Smooth muscle cell (in vitro differentiated cells): ENCODE measurements around the gene FIGLA. TPM values are rescaled to one million over a fixed set of nuclear protein-coding genes. Genes with fewer than 3 reads are reported as not detected.

Source experiments
- DNase-seq: peaks from one replicate; lab custom pipeline; 2025; ENCODE audit not compliant: unreplicated experiment; lab: John Stamatoyannopoulos, UW
- H2AFZ ChIP-seq: fragments of 200-600 bp; sonication (generic); 2 replicates; pipeline ENCODE4 v1.6.0; 2016; ENCODE audit warnings: antibody characterized with exemption, low read depth, mild to moderate bottlenecking
- H3F3A ChIP-seq: fragments of 200-600 bp; sonication (generic); 2 replicates; pipeline ENCODE4 v1.6.0; 2017; ENCODE audit warnings: antibody characterized with exemption, low read depth
- H3K27ac ChIP-seq: fragments of 200-600 bp; sonication (generic); 2 replicates; pipeline ENCODE4 v1.5.1; 2016; ENCODE audit warnings: low read depth, mild to moderate bottlenecking
- H3K27me3 ChIP-seq: fragments of 200-600 bp; sonication (generic); 2 replicates; pipeline ENCODE4 v1.6.1; 2016; ENCODE audit warnings: low read depth, mild to moderate bottlenecking
- H3K36me3 ChIP-seq: fragments of 200-600 bp; sonication (generic); 2 replicates; pipeline ENCODE4 v1.5.1; 2016; ENCODE audit warnings: low read depth
- H3K4me1 ChIP-seq: fragments of 200-600 bp; sonication (generic); 2 replicates; pipeline ENCODE4 v1.5.1; 2016; ENCODE audit warnings: low read depth
- H3K4me2 ChIP-seq: fragments of 200-600 bp; sonication (generic); 2 replicates; pipeline ENCODE4 v1.6.0; 2016; ENCODE audit warnings: mild to moderate bottlenecking
- H3K4me3 ChIP-seq: fragments of 200-600 bp; sonication (generic); 2 replicates; pipeline ENCODE4 v1.5.1; 2016; ENCODE audit warnings: mild to moderate bottlenecking
- H3K79me2 ChIP-seq: fragments of 200-600 bp; sonication (generic); 2 replicates; pipeline ENCODE4 v1.6.0; 2016; ENCODE audit warnings: low read depth, mild to moderate bottlenecking
- H3K9ac ChIP-seq: fragments of 200-600 bp; sonication (generic); 2 replicates; pipeline ENCODE4 v1.6.0; 2016; ENCODE audit warnings: low read depth
- H3K9me3 ChIP-seq: fragments of 200-600 bp; sonication (generic); replicated peaks from 2 replicates; pipeline ENCODE4 v1.5.1; 2016; ENCODE audit warnings: low read depth
- H4K20me1 ChIP-seq: fragments of 200-600 bp; sonication (generic); 2 replicates; pipeline ENCODE4 v1.6.0; 2016; ENCODE audit warnings: low read depth
- WGBS: methylation state at CpG from one replicate; pipeline ENCODE4 v1.1.7; 2016; ENCODE audit warnings: low lambda C conversion rate; 5-methylcytosine and 5-hydroxymethylcytosine counted together
- polyA plus RNA-seq: library from polyadenylated mRNA; unstranded; fragments of >200 nt; fragmentation: Nextera tagmentation; extraction: Ambion mirVana; gene quantifications from 2 replicates; pipeline ENCODE4 v1.2.1, GENCODE V29; 2016
- total RNA-seq: library from RNA; depleted of rRNA; stranded (reverse); fragments of >200 nt; gene quantifications from 2 replicates; pipeline ENCODE4 v1.2.3, GENCODE V29; 2014
- TF ChIP-seq, protein P1 (sequence below): fragments of 200-600 bp; sonication (generic); IDR thresholded peaks from 2 replicates; pipeline ENCODE4 v1.5.1; 2017; ENCODE audit warnings: borderline replicate concordance, mild to moderate bottlenecking, antibody characterized with exemption; ENCODE audit not compliant: insufficient read depth, poor library complexity, severe bottlenecking

Gene FIGLA
- total and polyA plus RNA-seq, 2 experiments from 2014 or later: not detected

DNA sequence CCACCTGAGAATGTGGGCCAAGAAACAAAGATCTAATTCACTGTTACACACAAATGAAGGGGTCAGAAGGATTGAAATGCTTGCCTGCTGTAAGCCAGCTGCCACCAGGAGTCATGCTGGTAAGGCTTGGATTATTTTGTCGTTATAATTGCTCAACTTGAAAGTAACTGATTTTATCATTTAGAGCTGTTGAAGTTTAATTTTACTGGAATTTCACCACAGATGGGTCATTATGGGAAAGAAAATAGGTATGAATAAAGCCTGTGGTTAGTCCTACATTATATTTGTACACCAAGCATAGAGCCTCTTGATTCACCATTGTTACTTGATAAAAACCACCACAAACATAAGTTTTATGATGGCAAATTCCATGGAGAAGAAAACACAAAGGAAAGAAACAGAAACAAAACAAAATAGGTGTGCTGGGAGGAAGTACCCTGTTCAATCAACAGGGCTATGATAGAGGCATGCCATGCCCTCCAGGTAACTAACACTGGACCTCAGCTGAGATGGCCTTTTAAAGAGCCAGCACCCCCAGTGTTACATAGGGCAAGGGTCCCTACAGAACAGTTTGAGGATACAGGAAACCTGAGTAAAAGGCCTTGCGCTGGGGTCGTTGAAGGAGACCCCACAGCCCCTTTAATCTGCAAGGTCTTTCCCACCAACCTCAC lies 27.0 kb upstream of the FIGLA start:
- Histone ChIP-seq H3K4me2 (no peak overlapping the region), H4K20me1 (no peaks in the 10 kb centered on the region), H3K4me1 (no peaks in the 10 kb centered on the region), H2AFZ (no peak overlapping the region), H3K4me3 (no peak overlapping the region), H3K9me3 (no peaks in the 10 kb centered on the region), H3K27ac (no peak overlapping the region), H3K9ac (no peak overlapping the region), H3K36me3 (no peaks in the 10 kb centered on the region), H3F3A (no peaks in the 10 kb centered on the region), H3K79me2 (no peaks in the 10 kb centered on the region), H3K27me3 (peaks cover 59% of the 10 kb centered on the region)
- 80% methylated on average over 3 of the region's 3 CpGs for WGBS
- DNase-seq: no peak
- TF ChIP-seq, protein P1, sequence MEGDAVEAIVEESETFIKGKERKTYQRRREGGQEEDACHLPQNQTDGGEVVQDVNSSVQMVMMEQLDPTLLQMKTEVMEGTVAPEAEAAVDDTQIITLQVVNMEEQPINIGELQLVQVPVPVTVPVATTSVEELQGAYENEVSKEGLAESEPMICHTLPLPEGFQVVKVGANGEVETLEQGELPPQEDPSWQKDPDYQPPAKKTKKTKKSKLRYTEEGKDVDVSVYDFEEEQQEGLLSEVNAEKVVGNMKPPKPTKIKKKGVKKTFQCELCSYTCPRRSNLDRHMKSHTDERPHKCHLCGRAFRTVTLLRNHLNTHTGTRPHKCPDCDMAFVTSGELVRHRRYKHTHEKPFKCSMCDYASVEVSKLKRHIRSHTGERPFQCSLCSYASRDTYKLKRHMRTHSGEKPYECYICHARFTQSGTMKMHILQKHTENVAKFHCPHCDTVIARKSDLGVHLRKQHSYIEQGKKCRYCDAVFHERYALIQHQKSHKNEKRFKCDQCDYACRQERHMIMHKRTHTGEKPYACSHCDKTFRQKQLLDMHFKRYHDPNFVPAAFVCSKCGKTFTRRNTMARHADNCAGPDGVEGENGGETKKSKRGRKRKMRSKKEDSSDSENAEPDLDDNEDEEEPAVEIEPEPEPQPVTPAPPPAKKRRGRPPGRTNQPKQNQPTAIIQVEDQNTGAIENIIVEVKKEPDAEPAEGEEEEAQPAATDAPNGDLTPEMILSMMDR: no peak

DNA sequence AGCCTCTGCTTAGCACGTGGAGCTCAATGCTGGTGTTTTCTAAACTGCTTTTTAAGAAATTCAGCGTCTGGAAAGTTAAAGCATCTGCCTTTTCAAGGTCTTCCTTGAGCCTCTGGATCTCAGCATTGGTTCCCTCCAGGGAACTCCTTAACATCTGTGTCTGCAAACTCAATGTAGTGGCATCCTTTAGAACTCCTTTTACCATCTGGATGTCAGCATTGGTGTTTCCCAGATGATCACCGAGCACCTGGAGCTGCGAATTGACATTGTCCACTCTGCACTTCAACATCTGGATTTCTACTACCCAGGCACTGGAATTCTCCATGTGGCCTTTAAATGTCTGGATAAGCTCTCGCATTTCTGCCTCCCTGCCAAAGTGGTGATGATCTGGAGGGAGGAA lies 26.3 kb upstream of the FIGLA start:
- TF ChIP-seq, protein P1: no peak
- DNase-seq: no peak
- H4K20me1 ChIP-seq: no peaks in the 10 kb centered on the region
- H3K9me3 ChIP-seq: no peaks in the 10 kb centered on the region
- H3K4me1 ChIP-seq: no peaks in the 10 kb centered on the region
- peaks cover 63% of the 10 kb centered on the region for H3K27me3 ChIP-seq
- H3K79me2 ChIP-seq: no peaks in the 10 kb centered on the region
- no peaks in the 10 kb centered on the region for H3F3A ChIP-seq
- H3K9ac ChIP-seq: no peak overlapping the region
- no peaks in the 10 kb centered on the region for H3K36me3 ChIP-seq
- H2AFZ ChIP-seq: no peak overlapping the region
- 68% methylated on average over 5 of the region's 5 CpGs for WGBS
- H3K4me2 ChIP-seq: no peak overlapping the region
- no peak overlapping the region for H3K4me3 ChIP-seq
- no peak overlapping the region for H3K27ac ChIP-seq

GRCh38 chr2:70808983-70809958 lies 18.8 kb upstream of the FIGLA start:
- Histone ChIP-seq H3K27me3 (peaks cover 45% of the 10 kb centered on the region), H3K9ac (no peak overlapping the region), H3K9me3 (no peaks in the 10 kb centered on the region), H2AFZ (no peak overlapping the region), H3K36me3 (no peaks in the 10 kb centered on the region), H4K20me1 (no peaks in the 10 kb centered on the region), H3K79me2 (no peaks in the 10 kb centered on the region), H3K4me2 (no peak overlapping the region), H3K27ac (no peak overlapping the region), H3K4me3 (no peak overlapping the region), H3K4me1 (no peaks in the 10 kb centered on the region), H3F3A (no peaks in the 10 kb centered on the region)
- 93% methylated on average over 11 of the region's 12 CpGs for WGBS
- no peak for DNase-seq
- TF ChIP-seq, protein P1: no peak

DNA sequence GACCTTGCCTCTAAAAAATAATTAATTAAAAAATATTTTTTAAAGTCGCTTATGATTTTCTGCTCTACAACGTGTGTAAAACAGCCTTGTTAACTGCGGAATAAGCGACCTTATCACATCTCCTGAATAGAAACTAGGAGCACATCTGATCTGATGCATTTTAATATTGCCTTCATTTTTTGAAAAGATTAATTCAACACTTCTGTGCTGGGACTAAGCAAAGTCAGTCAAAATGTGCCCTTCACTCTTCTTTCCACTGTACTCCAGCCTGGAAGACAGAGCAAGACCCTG lies 17.3 kb upstream of the FIGLA start:
- no peak overlapping the region for H3K4me3 ChIP-seq
- TF ChIP-seq, protein P1: no peak
- no peak overlapping the region for H3K9ac ChIP-seq
- no peaks in the 10 kb centered on the region for H3K79me2 ChIP-seq
- no peaks in the 10 kb centered on the region for H3K9me3 ChIP-seq
- no peak for DNase-seq
- WGBS: 88% methylated on average over 4 of the region's 4 CpGs
- H3K36me3 ChIP-seq: no peaks in the 10 kb centered on the region
- H3F3A ChIP-seq: no peaks in the 10 kb centered on the region
- H3K27me3 ChIP-seq: peaks cover 41% of the 10 kb centered on the region
- no peak overlapping the region for H3K4me2 ChIP-seq
- no peaks in the 10 kb centered on the region for H4K20me1 ChIP-seq
- H3K27ac ChIP-seq: no peak overlapping the region
- H3K4me1 ChIP-seq: no peaks in the 10 kb centered on the region
- H2AFZ ChIP-seq: no peak overlapping the region
